Stomach (tissue), 4 donors: ENCODE data around the gene TBCC.

Experiments
- POLR2A ChIP-seq, 4 donors: fragments of 450-650 bp; IDR thresholded peaks; one replicate each; pipeline ENCODE4 v1.6.1; 2016; ENCODE audit warnings: antibody characterized with exemption in 4 of 4, control low read depth in 2 of 4, mild to moderate bottlenecking in 1 of 4, moderate library complexity in 1 of 4
- TF ChIP-seq, protein P1 (sequence below), 7 experiments: fragments of 450-650 bp in 4 of 7; fragments of 200-600 bp in 3 of 7; sonication (generic) in 3 of 7; IDR thresholded peaks; one replicate each; pipeline ENCODE4 v1.5.1; 2016 to 2019; ENCODE audit warnings: antibody characterized with exemption in 7 of 7, control low read depth in 2 of 7, mild to moderate bottlenecking in 1 of 7

DNA sequence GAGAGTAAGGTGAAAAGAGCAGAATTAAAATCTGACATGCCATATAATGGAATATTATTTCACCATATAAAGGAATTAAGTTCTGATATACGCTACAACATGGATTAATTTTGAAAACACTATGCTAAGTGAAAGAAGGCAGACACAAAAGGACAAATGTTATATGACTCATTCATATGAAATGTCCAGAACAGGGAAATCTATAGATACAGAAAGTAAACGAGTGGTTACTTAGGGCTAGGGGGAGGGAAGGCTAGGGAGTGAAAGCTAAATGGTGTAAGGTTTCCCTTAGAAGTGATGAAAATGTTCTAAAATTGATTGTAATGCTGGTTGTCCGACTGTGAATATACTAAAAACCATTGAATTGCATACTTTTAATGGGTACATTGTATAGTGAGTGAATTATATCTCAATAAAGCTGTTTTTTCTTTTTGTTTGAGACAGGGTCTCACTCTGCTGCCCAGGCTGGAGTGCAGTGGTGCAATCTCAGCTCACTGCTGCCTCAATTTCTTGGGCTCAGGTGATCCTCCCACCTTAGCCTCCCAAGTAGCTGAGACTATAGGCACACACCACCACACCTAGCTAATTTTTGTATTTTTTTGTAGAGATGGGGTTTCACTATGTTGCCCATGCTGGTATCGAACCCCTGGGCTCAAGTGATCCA is 31.7 kb downstream of the TBCC start:
- TF ChIP-seq, protein P1, sequence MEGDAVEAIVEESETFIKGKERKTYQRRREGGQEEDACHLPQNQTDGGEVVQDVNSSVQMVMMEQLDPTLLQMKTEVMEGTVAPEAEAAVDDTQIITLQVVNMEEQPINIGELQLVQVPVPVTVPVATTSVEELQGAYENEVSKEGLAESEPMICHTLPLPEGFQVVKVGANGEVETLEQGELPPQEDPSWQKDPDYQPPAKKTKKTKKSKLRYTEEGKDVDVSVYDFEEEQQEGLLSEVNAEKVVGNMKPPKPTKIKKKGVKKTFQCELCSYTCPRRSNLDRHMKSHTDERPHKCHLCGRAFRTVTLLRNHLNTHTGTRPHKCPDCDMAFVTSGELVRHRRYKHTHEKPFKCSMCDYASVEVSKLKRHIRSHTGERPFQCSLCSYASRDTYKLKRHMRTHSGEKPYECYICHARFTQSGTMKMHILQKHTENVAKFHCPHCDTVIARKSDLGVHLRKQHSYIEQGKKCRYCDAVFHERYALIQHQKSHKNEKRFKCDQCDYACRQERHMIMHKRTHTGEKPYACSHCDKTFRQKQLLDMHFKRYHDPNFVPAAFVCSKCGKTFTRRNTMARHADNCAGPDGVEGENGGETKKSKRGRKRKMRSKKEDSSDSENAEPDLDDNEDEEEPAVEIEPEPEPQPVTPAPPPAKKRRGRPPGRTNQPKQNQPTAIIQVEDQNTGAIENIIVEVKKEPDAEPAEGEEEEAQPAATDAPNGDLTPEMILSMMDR (IDR thresholded peaks at IDR 0.05), result no peak
- TF ChIP-seq POLR2A (IDR thresholded peaks at IDR 0.05), result no peak
